ENCODE data around the gene ADAR.
A peak's percentile ranks its signal among the peaks of the same experiment; 100 is the strongest.

ADAR gene

DNA sequence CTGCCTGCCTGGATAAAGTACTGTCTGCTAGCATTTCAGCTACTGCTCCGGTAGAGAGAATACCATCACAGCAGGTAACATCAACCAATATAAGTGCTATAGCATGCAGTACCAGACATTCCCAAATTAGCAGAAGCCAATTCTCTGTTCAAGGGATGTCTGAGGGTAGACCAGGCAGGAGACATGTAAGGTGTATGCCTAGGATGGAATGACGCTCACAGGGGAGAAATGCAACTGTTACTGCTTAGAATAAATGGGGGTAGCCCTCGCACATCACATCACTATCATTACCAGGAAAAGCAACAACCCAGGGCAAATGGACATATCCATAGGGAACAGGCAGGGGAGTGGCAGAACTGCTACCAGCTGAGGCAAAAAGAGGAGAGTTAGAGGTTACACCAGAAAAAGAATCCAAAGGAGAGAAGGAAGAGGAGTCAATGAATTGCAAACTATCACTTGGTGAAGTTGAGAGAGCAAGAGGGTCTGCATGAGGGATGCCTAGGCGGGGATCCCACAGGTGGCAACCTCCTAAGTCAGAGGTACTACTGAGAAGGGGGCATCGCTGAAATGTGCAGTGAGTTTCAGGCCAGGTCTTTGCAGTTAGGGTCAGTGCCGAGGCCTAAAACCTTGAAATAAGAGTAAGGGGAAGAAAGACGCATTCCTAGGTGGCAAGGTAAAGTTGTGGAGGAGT, 50.6 kb downstream of the ADAR start:
- DNase-seq (ENCODE audit: low read depth): no peak

DNA sequence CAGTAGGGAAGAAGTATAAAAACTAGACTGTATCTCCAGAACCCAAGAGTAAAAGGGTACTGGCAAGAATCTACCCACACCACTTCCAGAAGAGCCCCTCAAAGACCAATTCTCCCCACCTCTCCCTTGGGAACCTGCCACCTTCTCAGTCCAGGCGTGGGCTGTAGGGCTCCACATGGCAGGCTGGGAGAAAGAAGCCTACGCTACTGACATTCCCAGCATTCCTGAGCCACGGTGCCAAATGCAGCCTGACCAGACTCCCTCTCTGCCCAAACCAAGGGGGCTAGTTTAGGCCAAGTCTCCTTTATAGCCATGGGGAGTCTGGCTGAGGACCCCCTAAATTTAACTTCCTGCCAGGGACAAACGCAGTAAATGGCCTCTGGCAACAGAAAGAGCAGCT, 51.6 kb downstream of the ADAR start:
- DNase-seq (ENCODE audit: low read depth): no peak

DNA sequence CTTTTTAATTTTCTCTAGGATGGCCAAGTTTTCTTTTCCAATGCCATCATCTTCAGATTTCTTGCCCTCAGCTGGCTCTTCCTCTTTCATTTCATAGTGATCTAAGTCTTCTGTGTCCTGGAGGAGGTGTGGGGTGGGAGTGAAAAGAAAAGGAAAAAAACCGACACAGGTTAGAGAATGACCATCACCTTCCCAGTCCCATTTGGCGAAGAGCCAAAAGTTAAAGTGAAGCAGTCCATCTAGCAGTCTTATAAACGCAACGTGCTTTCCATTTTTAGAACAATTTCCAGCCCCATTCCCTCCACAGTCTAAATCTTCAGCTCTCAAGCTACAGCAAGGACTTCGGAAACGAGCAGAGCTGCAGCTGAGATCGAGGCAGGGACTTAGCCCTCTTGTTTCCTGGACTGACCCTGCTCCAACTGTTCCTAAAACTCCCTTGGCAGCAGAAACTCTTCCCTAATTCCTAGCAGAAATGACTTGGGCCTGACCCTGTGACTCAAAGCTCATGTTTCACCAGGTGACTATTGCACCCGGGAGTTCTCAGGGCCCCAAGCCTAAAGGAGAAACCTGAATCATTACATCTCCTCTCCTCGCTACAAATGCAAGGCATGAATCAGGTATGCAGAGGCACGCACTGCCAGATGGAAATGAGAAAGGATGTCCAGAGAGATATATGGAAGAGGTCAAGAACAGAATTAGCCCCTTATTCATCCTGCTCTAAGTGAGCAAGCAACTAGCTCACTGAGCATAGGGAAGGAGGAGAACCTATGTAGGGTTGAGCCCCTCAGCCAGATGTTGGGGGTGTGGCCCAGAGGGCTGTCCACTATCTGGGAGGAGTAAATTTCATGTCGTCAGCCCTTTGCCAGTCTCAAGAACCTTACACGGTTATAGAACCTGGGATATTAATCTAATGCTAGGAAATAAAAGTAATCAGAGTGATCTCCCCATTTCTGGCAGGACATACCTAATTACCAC, 54.6 kb downstream of the ADAR start:
- no peak for DNase-seq (ENCODE audit: low read depth)

DNA sequence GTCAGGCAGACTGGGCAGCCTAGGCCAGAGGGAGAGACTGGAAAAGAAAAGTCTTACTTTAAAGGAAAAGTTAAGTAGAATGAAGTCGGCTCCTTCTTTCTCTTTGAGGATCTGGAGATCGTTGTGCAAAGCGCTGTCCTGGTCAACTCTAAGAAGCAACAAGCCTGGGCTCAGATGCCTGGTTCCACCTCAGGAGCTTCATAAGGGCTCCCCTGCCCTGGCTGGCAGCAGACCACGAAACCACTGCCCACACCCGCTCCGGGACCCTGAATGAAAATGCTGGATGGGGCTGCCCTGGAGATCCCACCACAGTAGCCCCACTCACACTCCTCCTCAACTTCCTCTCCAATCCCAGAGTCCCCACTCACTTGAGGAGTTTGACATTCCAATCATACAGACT, 56.0 kb downstream of the ADAR start:
- DNase-seq (ENCODE audit: low read depth): no peak

DNA sequence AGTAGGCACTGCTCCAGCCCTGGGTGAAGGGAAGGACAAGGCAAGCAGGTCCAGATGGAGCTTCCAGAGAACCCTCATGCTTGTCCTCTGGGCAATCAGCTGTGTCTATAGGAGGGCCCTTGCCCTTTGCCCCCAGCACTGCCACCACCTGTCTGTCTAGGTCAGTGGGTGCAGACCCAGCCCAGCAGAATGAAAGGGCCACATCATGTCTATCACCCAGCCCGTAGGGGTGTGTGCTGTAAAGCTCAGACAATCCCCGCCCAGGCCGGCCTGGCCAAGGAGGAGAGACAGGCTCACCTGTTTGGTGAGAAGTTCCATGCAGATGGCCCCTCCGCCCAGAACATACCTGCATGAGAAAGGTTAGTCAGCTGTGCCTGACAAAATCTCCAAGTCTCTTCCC, 56.5 kb downstream of the ADAR start:
- DNase-seq (ENCODE audit: low read depth): no peak

DNA sequence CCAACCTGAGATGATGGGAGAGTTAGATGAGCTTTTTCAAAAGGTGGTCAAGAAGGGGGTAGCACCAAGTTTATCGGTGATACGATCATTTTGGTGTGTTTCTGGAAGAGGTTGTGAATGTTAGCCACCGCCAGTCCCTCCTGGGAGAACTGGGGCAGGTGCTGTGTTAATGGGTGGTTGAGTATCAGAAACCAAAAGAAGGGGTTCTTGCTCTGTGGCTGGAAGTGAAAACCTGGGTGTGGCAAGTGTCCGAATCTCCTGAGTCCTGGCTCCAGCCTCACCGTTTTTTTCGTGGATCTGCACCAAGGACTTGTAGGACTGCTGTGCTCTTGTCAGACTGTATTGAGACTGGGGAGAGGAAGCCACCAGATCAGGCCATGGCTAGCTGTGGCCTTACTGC, 57.3 kb downstream of the ADAR start:
- no peak for DNase-seq (ENCODE audit: low read depth)

DNA sequence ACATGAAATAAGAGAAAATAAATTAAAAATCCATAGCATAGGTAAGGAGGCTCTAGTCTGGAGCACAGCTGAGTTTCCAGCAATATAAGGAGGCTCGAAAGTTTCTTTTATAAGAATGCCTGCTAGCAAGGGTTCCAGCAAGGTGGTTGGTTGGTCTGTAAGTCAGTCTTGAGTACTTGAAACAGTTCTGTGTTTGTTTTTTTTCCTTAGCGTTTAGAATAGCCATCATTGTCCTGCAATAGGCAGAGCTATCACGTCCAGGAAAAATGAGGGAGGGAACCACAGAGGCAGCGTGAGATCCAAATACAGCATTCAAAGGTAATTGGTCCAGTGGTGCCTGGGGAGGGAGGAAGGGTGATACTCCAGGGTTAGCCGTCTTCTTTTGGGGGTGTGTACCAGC, 57.9 kb downstream of the ADAR start:
- DNase-seq (ENCODE audit: low read depth): no peak

DNA sequence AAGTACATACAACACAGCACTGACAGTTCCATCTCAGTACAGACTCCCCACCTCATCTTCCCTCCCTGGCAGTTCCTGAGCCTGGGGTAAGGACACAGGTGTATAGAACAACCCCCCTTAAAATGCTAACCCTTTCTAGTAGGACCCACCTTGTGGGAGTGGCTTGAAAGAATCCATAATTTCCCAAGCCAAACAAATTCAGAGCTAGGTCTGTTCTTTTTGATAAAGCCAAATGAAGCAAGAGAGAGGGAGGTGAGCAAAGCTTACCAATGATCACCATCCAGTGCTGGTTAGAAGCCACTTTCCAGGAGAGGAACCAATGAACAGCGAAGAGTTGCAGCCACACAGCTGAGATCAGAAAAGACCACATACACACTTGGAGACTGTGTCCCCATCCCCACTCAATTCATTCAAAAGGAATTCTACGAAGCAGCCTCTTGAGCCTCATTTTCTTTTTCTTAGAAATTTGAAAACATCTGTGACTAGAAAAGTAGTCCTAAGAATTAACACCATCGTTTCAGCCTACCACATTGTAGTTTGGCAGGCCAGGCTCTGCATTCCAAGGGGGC, 58.7 kb downstream of the ADAR start:
- no peak for DNase-seq (ENCODE audit: low read depth)

DNA sequence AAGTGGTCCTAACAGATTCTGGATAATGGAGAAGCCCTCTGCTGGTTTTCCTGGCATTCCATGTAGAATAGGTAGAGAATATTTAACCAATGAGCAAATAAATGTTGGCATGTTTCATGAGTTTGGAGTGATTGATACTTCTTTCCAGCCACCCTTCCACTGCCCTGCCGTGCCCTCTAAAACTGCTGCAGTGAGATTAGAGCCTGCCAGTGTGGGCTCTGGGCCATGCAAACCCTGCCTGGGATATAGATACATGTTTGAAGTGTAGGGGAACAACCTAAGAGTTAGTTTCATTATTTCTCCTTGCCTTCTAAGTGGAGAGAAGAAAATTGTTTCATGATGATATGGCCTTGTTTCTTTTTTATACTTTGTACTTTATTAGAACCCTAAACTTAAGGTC, 60.0 kb downstream of the ADAR start:
- DNase-seq (ENCODE audit: low read depth): no peak

DNA sequence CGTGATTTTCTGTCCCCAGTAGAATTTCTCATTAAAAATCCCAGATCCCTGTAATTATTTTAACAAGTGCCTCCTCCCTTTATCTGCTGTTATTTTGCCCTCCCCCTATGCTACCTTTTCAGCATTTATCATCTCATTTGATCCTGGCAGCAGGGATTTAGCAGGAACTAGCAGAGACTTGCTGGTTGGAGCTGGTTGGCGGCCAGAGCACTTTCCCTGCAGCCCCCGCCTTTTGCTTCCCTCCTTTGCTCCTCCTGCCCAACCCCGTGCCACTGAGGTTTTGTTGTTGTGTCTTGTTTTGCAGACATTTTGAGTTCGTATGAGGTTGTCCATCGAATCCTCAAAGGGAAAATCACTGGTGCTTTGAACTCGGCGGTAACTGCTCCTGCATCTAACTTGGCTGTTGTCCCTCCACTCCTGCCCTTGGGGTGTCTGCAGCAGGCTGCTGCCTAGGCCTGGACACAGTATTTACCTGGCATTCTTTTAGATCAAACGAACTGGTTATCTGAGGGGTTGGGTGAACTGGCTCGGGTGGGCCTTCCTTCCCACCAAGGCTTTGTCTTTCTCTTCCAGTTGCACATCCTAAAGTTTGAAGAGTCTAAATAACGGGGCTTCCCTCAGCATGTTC, 60.8 kb downstream of the ADAR start:
- DNase-seq (ENCODE audit: low read depth): no peak

DNA sequence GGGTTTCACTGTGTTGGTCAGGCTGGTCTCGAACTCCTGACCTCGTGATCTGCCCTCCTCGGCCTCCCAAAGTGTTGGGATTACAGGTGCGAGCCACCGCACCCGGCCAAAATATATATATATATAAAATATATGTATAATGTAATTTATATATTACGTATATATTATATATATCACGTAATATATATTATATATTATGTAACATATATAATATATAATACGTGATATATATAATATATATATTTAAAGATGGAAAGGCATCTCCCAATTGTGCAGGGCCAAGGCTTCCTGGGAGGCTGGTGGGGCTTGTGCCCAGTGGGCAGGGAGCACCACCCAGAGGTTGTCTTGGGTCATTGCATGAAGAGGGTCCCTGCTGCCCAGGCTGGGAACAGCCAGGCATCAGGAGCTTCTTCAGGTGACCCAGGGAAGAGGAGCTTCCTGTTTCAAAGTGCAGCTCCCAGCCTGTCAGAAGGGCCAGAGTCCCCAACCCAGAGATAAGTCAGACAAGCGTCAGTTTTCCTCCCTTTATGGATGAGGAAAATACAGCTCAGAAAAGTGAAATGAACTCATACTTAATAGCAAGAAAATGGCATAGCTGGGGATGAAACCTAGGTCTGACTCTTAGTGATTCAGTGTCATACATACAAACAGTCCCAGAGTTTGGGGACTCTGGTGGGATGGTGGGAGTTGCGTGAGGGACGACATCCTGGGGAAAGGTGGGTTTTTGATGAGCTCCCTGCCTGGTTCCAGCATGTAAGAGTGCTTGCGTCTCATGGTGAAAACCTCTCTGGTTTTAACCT, 61.5 kb downstream of the ADAR start:
- DNase-seq (ENCODE audit: low read depth): peak; percentile 18

DNA sequence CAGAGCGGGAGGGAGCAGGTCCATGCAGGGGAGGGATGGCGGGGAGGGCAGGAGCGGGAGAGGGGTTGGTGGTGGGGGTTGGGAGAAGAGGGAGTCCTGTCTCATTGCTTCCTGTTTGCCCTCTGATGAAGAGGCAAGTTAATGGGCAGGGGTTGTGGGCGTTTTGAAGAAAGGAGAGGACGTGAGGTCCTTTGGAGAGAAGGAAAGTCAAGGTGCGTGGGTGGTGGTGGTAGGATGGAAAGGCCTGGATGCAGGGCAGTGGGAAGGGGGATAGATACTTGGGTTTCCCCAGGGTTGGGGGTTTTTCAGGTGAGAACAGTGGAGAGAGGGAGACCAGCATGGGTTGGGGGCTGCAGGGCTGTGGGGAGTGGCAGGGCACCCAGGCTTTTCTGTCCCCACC, 66.8 kb downstream of the ADAR start:
- no peak for DNase-seq (ENCODE audit: low read depth)

DNA sequence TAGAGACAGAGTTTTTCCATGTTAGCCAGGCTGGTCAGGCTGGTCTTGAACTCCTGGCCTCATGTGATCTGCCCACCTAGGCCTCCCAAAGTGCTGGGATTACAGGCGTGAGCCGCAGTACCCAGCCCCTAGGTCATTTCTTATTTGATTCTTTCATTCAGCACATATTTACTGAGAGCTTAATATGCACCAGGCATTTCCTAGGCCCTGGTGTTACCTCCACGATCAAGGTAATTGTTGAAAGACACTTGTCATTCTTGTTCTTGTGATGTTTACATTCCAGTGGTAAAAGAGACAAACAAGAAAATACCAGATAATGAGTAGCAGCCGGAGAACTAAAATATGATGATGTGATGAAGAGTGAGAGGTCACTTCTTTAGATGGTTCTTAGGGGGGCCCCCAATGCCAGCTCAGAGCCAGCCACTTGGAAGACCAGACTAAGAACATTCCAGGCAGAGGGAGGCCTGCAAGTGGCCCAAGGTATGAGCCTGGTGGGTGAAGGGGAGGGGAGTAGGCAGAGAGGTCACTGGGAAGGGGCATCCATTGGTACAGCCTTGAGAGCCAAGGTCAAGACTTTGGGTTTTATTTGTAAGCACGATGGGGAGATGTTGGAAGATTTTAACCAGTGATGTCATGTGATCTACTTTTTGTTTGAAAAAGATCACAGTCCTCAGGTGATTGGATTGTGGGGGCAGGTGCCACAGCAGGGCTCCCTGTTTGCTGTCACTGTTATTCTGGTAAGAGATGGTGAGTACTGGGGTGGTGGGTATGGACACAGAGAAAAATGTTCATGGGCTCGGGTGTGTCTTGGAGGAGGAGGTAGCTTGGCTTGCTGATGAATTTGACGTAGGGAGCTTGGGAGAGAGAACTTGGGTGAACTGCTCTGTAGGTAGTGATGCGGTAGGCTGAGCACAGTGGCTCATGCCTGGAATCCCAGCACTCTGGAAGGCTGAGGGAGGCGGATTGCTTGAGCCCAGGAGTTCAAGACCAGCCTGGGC, 68.2 kb downstream of the ADAR start:
- DNase-seq (ENCODE audit: low read depth): no peak

DNA sequence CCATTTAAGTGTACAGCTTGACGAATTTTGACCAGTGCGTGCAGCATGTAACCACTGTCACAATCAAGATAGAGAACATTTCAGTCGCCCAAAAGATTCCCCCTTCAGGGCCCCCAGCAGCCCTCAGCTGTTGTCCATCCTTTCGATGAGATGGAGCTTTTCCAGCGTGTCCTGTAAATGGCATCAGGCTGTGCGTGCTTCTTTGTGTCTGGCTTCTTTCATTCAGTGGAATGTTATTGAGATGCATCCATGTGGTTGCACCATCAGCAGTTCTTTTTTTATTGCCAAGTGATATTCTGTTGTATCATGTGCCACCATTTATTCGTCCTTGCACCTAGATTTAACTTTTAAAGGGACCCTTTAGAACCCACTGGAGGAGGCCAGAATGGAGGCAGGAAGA, 71.4 kb downstream of the ADAR start:
- DNase-seq (ENCODE audit: low read depth): no peak

DNA sequence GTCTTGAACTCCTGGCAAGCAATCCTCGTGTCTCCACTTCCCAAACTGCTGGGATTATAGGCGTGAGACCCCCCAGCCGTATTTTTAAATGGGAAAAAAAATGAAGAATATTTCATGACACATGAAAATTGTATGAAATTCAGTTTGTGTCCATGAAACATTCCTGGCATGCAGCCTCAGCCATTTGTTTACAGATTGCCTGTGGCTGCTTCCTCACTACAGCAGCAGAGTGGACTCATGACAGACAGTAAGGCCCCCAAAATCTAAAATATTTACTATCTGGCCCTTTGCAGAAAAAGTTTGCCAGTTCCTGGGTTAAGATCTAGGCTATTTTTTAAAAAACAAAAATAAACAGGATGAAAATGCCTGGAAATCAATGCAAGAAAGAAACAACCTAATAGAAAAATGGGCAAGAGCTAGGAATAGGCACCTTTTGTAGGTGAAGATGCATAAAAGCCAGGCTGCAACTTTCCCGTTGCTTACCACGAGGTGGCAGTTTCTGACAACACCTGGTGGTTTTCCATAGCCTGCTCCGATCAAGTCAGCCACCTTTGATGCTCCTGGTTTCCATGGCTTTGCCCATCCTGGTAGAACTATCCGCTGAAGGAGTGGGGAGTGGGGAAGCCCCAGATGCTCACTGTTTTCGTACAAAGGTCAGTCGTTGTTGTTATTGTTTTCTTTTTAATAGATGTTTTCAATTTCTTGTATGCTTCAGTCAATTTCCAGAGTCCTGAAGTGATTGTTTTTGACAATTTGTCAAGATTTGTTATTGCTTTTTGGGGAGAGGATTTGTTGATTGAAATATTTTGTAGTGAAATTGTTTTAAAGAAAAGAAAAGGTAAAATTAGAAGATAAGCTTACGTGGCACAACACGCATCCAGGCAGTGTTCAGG, 73.8 kb downstream of the ADAR start:
- no peak for DNase-seq (ENCODE audit: low read depth)
